NCI-H226 (cell line): ENCODE data around the gene PPFIA1.
"Not testable (repeated sequence)": the region's sequence is repeated elsewhere in the genome, so short reads cannot be mapped to it uniquely, and the experiment has no call there.

Experiments used
- DNase-seq: peaks from one replicate; pipeline ENCODE4 v3.0.0-alpha.2; 2015

PPFIA1 gene

DNA sequence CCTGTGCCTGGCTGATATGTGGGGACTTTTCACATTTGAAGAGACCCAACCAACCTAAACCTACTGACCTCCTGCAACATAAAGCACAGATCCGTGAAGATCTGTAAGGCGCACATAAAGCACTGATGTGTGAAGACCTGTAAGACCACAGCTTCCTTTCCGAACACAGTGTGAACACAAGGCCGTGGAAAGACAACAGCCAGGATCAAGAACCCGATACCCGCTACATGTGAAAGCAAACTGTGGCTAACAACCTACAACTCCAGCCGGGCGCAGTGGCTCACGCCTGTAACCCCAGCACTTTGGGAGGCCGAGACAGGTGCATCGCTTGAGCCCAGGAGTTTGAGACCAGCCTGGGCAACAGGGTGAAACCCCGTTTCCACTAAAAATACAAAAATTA is 17.6 kb upstream of the PPFIA1 start:
- DNase-seq = no peak

DNA sequence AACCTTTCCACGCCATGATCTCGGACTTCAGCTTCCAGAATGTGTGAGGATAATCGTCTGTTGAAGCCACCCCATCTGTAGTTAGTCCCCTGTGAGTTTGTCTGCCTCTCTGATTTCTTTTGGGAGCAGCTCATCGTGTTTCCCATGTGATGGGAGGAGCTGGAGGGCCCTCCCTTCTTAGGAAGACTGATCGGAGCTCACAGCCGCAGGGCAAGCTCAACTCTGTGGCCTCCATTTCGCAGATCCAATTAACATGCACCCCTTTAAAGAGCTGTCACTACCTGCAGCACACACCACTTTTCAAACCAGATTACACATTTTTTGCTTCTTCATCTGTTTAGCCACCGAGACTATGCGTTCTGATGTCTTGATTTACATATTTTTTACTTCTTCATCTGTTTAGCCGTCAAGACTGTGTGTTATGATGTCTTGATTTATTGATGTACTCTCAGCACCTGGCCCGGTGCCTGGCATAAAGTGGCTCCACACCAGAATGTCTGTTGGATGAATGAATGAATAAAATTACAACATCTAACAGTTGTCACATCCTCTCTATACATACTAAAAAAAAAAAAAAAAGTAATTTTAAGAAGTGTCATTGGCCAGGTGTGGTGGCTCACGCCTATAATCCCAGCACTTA is 14.9 kb upstream of the PPFIA1 start:
- no peak for DNase-seq

- not testable (repeated sequence) for DNase-seq
Measured at GRCh38 chr11:70259077-70259476, 11.4 kb upstream of the PPFIA1 start.

- no peak for DNase-seq
Measured at GRCh38 chr11:70262951-70263350, 7.5 kb upstream of the PPFIA1 start.

- no peak for DNase-seq
Measured at GRCh38 chr11:70263363-70263762, 7.1 kb upstream of the PPFIA1 start.

DNA sequence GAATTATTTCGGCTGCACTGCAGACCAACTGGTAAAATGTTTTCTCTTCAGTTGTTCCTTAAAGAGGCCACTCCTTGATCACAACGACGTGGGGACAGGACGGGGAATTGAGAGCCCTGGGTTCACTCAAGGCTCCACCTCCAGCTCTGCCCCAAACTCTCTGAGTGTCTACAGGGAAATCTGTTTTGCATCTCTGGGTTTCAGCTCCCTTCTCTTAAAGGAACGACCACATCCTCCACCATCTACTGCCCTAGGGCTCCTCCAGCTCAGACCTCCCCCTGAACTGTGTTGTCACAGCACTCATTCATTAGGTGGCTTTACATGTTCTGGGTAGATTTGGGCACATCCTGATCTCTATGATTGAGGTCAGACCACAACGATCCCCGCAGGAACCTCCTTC is 5.1 kb upstream of the PPFIA1 start:
- no peak for DNase-seq

DNA sequence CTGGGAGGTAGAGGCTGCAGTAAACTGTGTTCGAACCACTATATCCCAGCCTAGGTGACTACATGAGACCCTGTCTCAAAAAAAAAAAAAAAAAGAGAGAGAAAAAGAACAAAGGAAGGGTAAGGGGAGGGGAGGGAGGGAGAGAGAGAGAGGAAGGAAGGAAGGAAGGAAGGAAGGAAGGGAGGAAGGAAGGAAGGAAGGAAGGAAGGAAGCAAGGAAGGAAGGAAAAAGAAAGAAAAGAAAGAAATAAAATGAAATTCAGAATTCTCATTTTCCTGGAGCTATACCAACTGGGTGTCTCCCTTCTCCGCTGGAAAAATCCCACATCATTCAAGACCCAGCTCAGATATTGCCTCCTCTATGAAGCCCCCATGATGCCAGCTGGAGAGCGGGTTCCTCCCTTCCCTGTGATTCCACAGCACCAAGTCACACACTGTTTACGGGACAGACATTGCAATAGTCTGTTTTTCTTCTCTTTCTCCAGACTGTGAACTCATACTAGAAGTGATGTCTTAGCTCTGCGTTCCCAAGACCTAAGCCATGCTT is 3.0 kb upstream of the PPFIA1 start:
- DNase-seq = no peak

GRCh38 chr11:70268526-70268925 is 2.0 kb upstream of the PPFIA1 start:
- DNase-seq = no peak

GRCh38 chr11:70270877-70271648 is 573 bp downstream of the PPFIA1 start:
- DNase-seq = peak; percentile 37

DNA sequence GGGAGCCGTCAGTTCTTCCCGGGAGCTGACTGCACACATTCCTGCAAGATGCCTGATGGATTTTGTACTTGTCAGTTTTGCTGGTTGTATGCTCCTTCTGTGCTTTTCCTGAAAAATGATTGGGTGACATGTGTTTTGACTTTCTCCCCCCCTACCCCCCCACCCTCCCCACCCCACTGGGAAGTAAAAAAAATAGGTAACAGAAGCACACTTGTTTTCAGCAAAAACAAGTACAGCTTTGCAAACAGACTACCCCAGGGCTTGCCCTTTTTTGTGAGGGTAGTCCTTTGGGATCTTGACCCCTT is 1.1 kb downstream of the PPFIA1 start:
- no peak for DNase-seq

GRCh38 chr11:70272009-70272408 is 1.5 kb downstream of the PPFIA1 start:
- no peak for DNase-seq

- DNase-seq = no peak
Measured at GRCh38 chr11:70278994-70279393, 8.5 kb downstream of the PPFIA1 start.

- no peak for DNase-seq
Measured at GRCh38 chr11:70281156-70281609, 10.7 kb downstream of the PPFIA1 start.

DNA sequence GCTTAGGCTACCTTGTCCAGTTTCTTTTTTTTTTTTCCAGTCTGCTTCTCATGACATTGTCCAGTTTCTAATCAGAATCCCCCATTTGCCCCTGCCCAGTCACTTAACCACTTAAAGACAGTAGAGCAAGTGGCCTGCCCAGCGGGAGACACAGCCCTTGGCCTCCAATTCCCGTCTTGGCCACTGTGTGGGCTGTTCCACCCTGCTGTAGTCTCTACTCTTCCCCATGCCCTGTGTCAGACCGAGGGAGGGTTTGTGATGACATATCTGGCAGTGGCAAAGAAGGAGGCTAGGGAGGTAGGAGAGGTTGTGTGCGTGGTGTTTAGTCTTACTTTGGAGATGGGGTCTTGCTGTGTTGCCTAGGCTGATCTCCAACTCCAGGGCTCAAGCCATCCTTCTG is 11.5 kb downstream of the PPFIA1 start:
- DNase-seq = no peak

DNA sequence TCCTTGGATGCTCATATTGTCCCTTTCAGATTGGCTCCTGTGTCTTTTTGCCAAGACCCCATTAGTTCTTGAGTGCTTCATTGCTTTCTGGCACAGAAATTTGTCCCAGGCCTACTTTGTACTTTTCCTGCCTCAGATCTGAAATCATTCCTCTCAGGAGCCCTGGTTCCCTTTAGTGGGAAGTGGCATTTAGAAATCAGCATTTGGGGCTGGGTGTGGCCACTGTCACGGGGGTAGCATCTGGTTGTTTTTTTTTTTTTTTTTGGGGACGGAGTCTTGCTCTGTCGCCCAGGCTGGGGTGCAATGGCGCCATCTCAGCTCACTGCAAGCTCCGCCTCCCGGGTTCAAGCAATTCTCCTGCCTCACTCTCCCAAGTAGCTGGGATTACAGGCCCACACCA is 18.2 kb downstream of the PPFIA1 start:
- no peak for DNase-seq

- no peak for DNase-seq
Measured at GRCh38 chr11:70289582-70289981, 19.1 kb downstream of the PPFIA1 start.

DNA sequence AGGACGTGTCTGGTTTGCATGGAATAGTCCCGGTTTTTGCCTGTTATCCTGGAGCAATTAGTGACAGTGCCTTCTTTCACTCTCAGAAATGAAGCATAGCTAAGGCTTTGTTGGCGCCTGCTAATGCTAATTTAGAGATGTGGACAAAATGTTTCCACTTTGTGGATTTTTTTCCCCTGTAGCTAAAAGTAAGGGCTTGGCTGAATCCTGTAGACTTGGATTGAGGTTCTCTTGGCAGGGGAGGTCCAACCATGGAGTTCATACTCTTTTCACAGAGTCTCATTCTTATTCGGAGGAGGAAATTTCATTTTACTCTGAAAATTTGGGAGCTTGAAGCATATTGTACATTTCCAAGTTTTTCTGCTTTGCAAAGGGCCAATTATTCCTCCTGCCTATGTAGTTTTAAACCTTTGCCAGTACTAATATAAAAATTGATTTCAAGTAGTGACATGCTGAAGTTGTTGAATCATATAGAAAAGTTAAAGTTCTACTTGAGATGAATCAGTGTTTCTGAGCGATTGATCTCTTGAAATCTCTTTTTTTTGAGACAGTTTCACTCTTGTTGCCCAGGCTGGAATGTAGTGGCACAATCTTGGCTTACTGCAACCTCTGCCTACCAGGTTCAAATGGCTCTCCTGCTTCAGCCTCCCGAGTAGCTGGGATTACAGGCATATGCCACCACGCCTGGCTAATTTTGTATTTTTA is 20.0 kb downstream of the PPFIA1 start:
- no peak for DNase-seq

DNA sequence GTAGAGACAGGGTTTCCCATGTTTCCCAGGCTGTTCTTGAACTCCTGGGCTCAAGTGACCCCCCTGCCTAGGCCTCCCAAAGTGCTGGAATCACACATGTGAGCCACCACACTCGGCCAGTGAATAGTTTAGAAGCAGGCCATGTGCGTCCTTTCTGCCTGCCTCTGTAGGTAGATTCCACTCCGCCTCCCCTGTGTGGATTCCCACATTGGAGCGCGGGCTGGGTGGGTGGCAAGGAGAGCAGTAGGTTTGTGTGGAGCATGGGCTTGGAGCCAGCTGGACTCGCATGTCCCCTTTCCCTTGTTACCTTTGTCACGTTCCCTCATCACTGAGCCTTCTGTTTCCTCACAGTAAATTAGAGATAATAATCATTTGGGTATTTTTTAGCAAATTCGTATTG is 21.7 kb downstream of the PPFIA1 start:
- no peak for DNase-seq

DNA sequence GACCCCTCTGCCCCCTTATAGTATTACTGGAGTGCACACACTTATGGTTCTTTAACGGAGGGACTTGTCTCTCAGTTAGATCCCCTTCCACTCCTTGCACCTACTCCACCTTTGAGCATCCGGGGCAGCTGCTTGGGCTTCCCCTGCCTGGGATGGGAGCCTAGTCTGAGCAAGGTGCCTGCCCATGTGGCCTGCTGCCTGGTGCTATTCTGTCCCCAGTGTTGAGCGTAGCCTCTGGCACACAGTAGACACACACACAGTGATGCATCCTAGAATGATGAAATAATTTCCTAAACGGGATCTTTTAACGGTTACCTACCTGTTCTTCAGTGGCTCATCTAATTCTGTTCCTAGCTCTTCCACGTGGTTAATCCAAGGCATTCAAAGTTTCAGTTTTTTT is 22.4 kb downstream of the PPFIA1 start:
- no peak for DNase-seq

DNA sequence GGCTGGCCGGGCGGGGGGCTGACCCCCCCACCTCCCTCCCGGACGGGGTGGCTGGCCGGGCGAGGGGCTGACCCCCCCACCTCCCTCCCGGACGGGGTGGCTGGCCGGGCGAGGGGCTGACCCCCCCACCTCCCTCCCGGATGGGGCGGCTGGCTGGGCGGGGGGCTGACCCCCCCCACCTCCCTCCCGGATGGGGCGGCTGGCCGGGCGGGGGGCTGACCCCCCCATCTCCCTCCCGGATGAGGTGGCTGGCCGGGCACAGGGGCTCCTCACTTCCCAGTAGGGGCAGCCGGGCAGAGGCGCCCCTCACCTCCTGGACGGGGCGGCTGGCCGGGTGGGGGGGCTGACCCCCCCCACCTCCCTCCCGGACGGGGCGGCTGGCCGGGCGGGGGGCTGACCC is 24.7 kb downstream of the PPFIA1 start:
- not testable (repeated sequence) for DNase-seq

GRCh38 chr11:70296681-70297080 is 26.2 kb downstream of the PPFIA1 start:
- no peak for DNase-seq

- DNase-seq = no peak
Measured at GRCh38 chr11:70297341-70297740, 26.9 kb downstream of the PPFIA1 start.

GRCh38 chr11:70298243-70298915 is 27.9 kb downstream of the PPFIA1 start:
- DNase-seq = no peak
